ENCODE measurements around the gene AFF3.

AFF3 gene

DNA sequence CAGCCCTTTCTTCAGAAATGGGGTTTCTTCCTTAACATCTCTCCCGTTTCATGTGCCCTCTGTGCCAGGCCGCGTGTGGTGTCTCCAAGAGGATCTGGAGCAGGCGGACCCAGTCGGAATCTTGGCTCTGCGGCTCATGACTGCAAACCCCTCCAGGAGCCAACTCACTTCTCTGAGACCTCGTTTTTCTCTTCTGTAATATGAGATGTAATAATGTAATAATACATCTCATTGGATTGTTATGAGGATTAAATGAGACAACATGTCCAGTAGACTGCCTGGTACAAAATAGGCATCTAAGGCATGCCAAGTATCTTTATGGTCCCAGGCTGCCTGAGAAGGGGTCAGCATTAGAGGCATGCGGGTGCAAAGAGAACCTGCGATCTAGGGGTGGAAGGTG is 431.2 kb downstream of the AFF3 start:
- DNase-seq, result no peak

DNA sequence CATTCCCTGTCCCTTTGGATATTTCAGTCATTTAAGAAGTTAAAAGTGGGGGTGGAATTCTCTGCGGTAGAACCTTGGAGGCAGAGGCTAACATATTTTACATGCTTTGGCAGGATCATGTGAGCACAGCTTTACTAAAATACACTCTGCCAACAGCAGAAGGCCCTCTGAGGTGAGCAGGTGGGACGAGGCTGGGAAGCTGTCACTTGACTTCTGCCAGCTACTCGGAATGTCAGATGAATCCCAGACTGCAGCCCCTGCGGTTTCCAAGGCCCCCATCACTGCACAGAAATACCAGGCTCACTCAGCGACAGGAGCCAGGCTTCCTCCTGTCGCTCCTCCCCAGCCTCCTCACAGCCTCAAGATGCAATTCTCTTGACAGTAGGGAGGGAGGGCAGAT is 431.7 kb downstream of the AFF3 start:
- DNase-seq, result no peak

DNA sequence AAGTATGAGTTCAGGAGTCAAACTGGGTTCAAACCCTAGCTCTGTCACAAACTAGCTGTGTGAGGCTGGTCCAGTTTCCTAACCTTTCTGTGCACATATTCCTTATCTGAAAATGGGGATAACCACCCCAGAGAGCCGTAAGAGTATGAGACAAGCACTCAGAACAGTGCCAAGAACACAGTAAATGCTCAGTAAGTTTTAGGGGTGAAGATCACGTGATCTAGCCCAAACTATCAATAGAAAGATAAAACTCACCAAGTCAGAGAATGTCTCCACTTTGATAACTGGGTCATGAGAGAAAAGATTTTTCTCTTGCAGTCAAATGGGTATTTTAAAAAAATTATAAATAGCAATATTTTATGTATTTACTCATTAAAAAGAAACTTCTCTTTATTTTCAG is 433.2 kb downstream of the AFF3 start:
- DNase-seq, result no peak

DNA sequence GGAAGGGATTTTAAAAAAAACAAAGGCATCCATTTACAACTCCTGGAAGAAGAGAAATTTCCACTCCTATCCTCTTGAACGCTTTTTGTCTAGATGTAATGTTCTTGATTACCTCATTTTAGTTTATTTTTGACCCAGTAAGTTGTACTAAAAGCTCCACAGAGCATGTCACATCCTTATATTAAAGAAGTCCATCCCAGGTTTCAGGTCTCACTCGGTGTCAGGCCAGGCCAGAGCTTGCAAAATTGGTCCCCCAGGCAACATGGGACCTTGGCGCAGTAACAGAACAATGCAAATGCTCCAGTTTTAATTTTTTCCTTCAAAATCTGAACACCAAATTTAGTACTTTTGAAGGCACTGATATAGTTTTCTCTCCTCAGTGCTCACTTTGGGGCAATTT is 434.2 kb downstream of the AFF3 start:
- DNase-seq, result no peak

DNA sequence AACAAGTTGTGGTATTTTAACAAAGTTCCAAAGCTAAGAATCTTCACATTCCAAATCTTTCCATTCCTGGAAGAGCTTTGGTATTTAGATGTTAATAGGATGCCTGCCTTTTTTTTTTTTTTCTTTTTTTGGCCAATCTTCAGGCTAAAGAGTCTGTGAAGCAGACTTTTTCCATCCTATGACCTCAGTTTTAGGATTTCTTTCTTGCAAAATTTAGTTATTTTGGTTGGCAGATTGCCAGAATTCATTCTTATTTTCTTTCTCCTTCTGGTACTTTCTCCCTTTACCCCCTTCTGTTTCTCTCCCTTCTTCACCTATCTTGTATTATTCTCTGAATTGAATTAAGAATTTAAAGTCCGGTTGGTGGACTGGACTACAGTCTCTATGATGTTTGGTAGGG is 434.8 kb downstream of the AFF3 start:
- no peak for DNase-seq

DNA sequence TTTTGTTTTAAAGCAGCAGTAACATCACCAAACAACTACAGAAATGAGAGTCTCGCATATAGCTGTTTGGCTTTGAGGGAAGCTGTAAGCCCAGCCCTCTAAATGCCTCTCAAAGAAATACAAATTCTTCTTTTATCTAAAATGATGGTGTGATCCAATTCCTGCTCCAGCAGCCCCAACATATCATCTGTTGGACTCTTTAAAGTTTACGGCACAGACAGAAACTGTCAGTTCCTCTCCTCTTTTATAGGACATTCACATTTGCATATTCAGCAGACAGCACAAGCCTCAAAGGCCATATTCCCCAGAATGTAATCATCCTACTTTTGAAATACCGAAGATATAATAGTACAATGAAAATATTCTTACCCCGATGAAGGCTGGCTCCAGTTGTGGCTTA is 435.7 kb downstream of the AFF3 start:
- no peak for DNase-seq

DNA sequence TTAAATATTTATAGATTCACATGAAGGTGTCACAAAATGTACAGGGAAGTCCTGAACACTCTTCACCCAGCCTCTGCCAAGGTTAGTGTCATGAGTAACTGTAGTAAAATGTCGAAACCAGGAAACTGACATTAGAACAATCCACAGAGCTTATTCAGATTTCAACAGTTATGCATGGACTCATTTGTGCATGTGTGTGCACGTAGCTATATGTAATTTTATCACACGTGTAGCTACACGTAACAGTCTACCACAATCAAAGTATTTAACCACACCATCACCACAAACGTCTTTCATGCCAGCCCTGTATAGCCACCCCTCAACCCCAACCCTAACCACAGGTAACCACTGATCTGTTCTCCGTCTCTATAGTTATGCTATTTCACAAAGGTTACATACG is 440.9 kb downstream of the AFF3 start:
- DNase-seq, result no peak

DNA sequence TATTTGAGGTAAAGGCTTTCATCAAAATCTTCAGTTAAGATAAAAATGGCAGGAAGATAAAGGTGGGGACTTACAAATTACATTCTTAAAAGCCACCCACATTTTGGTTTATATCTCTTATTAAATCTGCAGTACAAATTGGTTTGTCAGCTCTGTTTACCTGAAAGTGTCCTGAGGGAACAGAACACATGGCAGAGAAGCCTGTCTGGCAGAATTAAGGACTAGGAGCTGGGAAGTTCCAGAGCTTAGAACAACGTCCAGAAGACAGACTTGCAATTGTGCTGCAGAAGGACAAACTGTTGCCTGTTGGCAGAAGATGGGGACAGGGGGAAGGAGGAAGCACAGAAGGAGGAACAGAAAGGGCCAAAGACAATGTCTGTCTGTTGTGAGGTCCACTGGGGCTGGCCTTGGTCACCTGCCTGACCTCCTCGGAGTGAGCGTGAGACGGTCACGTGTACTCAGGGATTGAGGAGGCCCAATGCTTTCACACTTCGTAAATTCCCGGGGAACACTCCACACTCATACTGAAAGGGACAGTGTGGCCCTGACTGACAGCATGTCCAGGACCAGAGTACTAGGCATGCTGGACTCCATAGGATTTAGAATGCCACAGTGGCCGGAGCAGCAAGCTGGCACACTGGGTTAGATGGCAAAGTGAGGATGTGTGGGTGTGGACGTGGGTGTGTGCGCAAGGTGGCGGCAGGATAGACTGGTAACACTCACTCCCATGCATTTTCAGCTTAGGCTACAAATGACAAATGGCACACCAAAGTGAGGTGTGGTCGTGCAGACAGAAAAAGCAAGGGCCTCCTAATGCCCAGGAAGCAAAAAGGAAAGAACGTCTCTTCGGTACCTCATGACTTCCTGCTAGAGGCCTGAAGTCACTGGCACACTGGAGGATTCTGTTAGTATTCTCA is 441.6 kb downstream of the AFF3 start:
- no peak for DNase-seq

DNA sequence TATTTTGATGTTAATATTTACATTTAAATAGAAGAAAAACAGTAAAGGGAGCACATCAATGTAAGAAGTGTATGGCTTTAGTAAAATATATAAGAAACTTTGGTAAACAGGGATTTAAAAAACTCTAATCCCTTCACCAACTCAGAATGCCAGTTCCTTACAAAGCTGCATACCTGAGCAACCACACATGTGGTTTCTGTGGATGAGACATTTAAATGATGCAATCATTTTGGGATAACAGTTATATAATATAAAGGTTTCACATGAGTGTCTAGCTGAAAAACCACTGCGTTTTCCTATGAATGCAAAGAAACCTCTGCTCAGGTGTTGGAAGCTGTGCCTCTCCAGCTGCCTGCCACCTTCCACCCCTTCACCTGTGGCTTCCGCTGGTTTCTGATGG is 443.5 kb downstream of the AFF3 start:
- DNase-seq, result no peak

DNA sequence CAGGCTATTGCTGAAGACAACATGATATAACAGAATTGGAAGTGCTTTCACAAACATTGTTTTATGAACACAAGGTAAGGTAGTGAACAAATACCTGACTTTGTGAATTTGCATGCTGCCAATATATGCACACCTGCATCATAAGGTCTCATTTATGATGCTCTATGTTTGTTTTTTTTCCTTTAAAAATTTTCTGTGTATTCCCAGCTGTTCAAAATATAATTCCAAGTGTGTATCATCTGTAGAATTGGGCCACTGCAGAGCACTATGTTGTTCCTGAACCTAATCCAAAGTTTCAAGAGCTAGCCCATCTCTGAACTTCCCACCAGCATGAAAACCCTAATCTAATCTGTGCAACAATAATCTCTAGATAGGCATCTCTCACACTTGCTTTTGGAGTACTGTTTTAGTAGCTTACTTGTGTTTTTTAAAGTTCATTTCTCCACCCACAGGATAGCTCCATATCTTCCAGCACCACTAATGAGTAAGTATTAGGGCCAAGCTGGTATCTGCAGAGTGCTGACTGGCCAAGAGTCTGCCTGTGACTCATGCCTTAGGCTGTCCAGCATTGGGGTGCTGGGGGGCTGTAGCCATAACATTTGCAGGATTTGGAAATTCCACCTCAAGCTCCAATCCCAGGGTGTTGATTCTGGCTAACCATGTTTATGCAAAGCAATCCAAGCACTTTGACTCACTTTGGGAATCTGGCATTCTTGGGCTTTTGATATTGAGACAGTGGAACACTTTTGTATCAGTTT is 444.4 kb downstream of the AFF3 start:
- no peak for DNase-seq

DNA sequence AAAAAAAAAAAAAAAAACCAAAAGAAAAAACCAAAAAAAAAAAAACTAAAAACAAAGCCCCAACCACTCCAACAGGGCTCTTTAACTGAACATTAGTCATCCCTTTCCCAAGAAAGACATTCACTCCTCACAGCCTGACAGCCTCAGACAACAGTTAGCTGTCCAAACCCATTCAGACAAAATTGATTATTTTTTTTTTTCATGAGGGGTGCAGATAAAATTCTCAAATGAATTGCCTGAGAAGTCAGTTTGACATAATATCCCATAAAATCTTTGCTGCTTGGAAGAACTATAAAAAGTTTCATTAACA is 446.5 kb downstream of the AFF3 start:
- no peak for DNase-seq

DNA sequence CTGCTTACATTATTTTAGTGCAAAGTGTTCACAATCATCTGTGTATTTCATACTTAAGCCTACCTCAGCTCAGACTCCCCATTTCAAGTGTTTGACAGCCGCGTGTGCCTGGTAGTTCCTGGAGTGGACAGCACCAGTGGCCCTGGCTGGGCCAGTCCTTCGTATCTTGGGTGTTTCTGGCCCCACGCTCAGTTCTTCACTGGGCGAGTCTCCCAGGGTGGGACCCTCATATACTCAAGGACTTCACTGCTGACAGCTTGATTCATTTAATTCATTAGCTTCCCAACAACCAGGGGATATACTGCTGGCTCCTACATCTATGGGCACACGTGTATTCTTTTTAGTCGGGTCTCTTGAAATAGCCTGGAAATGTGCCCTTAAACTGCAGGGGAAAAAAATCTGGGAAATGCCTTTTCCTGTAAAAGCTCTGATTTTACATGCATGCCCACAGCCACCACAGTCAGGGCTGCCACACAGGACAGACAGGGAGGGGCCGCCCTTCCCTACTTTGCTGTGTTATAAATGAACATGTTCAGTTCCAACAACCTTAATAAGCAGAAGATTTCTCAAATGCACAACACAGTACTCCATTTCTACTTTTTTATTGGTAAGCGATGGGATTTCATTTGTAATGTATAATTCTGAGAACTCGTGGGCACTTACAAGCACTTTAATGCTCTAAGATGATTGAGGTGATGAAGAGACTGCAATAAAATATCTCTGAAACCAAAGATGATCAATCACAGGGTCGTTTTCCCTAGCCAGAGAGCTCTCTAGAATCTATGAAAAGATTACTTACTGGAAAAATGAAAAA is 447.1 kb downstream of the AFF3 start:
- DNase-seq, result no peak

DNA sequence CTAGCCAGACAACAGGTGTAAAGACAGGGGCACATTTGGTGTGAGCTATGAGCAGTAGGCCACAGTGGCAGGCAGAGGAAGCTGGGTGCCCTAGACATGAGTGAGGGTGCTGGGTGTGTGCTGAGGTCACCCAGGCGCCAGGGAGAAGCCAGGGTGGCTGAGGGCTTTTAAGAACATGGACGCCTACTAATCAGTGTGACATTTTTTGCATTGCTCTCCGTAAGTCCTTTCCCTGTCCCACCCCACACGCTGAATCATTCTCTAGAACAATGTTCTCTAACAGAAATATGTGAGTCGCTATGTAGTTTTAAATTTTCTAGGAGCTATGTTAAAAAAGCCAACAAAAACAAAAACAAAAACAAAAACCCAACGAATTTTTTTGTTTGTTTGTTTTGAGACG is 448.1 kb downstream of the AFF3 start:
- DNase-seq, result no peak

DNA sequence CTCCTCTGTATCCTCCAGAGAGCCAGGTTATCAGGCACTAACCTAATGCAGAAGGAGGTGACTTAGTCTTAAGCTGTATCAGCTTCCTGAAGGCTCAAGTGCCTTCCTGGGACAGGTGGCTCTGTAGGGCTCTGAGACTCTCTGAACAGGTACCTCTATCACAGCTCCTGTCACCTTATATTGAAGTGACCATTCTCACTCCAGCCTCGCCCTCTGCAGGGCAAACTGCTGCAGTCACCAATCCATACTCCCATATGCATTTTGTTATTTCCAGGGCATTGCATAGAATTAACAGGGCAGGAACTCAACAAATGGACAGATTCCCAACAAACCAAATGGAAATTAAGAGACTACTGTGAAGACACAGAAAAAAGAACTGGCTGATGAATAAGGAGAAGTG is 449.6 kb downstream of the AFF3 start:
- DNase-seq, result no peak

DNA sequence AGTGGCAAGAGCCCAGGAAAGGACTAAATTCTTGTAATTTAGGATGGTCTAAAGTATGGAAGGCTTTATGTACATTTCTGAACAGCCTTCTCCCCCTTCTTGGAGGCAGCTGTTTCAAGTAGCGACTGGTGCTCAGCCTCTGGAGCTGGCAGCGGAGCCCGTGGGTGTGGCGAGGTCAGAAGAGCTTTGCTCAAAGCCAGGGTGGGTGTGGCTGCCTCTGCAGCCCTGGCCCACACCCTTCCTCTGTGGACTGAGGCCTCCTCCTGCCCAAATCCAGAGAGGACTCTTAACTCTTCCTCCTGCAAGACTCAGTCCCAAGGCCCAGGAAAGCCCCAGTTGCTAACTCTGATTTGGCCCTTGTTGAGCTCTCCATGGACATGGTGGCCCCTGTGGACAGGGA is 450.5 kb downstream of the AFF3 start:
- no peak for DNase-seq

DNA sequence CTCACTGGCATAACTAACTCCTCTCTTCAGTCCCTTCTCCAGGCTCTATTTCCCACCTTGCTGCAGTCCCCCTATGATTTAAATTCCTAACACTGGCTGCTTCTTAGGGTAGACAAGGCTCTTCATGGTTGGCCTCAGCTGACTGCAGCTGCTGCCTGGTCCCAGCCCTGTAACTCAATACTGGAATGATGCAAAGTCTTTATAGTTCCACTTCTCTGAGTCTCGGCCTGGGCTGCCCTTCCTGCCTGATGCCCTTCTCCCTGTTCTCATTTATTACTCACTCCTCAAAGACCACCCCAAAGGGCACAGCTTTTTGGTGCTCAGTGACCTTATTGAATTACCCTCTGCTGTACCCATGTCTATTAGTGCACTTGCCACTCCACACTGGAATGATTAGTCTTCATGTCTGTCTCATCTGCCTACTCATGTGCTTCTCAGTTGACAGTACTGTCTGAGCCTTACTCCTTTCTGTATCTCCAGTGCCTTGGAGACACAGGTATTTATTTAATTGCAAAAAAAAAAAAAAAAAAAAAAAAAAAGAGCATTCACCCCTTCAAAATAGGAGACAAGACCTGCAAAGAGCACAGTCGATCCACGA is 453.1 kb downstream of the AFF3 start:
- DNase-seq, result no peak

DNA sequence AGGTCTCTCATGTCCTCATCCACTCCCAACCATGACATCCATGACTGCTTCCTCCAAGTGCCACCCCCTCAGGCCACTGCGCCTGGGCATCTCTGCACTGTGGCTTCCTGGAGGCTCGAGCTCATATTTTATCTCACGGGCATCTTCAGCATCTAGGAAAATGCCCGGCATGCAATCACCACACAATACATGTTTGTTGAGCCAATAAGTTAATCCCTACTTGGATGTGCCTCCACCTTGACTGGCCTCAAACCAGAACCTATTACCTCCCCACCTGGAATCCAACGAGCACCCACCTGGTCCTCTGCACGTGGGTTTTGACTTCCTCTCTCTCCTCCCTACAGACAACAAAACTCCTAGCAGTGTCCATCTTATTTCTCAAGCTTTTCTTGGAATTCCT is 453.7 kb downstream of the AFF3 start:
- DNase-seq, result no peak

DNA sequence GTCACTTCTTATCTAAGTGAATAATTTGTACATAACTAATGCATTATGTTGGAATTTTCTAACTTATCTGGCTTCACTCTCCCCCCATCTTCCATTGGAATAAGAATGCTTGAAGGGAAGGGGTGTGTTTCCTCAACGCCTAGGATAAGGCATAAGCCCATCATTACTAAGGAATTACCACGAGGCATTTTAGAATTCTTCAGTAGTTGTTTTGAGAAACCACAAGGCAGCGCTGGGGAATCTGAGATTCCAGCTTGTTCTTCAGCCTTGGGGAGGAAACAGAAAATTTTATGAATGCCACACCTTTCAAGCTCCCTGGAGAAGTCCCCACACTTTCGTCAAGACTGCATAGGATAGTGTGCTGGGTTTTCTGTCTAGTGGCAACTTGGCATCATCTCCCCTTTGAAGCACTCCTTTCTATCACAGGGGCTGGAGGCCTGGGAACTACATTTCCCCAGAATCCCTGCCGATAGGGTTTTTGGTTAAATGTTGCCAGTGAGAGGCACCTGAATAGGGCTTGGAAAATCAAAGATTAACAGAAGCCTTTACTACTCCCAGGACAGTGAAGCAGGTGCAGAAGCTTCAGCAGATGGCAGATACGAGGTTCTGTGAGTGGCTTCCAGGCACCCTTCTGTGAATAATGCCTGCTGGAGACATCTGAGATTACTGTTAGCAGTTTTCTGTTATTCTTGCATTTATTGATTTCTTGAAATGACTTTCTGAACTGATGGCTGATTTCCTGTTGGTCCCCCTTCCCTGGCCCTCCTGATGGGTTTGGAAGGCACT is 459.9 kb downstream of the AFF3 start:
- no peak for DNase-seq

DNA sequence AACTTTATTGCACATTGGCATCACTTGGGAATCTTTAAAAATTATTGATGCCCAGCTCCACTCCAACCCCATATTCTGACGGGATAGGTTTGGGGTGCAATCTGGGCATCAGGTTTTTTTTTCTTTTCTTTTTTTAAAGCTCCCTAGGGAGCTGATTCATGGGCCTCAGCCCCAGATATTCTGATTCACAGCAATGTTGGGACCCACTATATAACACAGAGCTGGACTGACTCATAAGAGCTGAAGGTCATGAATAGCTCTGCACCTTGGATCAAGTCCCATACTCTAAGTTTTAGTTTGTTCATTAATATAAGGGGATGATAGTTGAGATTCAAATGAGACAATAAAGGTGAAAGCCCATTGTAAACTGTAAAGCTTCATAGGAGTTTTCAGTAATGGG is 461.4 kb downstream of the AFF3 start:
- DNase-seq, result no peak

DNA sequence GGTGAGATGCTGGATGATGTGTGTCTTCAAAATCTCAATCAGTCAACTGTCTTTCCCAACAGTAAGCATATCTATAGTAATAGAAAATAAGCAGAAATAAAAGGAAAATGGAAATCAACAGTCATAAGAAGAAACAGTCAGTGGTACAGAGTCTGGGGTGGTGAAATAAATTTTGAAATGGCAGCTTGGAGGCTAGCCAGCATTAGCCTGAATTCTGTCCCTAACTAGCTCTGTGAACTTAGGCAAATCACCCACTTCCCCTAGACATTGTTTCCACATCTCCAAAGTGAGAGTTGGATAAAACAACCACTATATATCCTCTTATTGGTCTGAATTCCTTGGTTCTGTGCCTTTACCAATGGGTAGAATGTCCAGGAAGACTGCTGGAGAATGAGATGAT is 462.9 kb downstream of the AFF3 start:
- no peak for DNase-seq

DNA sequence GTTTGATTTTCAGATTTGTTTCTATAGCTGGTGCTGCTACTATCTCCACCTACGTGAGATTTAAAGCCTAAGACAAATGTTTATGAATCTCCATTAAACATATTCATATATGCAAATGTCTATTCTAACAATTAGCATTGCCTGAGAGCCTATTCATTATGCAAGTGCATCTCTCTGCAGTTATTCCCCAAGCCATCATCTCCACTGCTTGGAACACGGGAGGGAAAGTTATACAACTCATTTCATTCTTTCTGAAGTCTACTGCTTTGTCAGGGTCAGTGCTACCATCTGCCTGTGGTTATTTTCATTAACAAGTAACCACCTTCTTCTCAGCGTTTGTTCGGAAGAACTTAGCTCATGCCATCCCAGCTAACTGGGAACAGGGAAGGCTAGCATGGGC is 463.8 kb downstream of the AFF3 start:
- DNase-seq, result no peak
